ENCODE measurements around the gene TMEM80. TPM values are rescaled to one million over a fixed set of nuclear protein-coding genes. Genes with fewer than 3 reads are reported as not detected.
A peak's percentile ranks its signal among the peaks of the same experiment; 100 is the strongest.

Gene TMEM80
- total and polyA plus RNA-seq, 9 of the 15 experiments (the other 6 are each of a cell fraction or from before 2014, with no cell fraction given), result 5.1 to 30.1 (median 12.4) TPM

GRCh38 chr11:746289-747157 is 50.9 kb downstream of the TMEM80 start (continued):
- TF ChIP-seq NR0B1 (IDR thresholded peaks at IDR 0.05; ENCODE audit: partially characterized antibody) (no peak), PYGO2 (tag; IDR thresholded peaks at IDR 0.05) (no peak), WHSC1 (IDR thresholded peaks at IDR 0.05; ENCODE audit: low read length) (no peak), MEIS2 (IDR thresholded peaks at IDR 0.05; ENCODE audit: partially characterized antibody) (no peak), SMAD3 (CRISPR knock-in tag; conservative IDR thresholded peaks at IDR 0.05) (no peak), ZC3H4 (CRISPR knock-in tag; IDR thresholded peaks at IDR 0.05; ENCODE audit: borderline replicate concordance) (0 out of 2 replicates have a peak, but pooled peaks have one; percentile 38), ZFPM2 (CRISPR knock-in tag; IDR thresholded peaks at IDR 0.05) (no peak), RBBP5 (IDR thresholded peaks at IDR 0.05; ENCODE audit: borderline replicate concordance, insufficient read depth, low read length, poor library complexity, severe bottlenecking) (no peak), ZBTB8A (IDR thresholded peaks at IDR 0.05; ENCODE audit: partially characterized antibody) (no peak), PML (IDR thresholded peaks at IDR 0.05; ENCODE audit: low read length) (0 out of 2 replicates have a peak, but pooled peaks have one; percentile 2), CCAR2 (IDR thresholded peaks at IDR 0.05; ENCODE audit: low read depth, low read length) (no peak), GMEB1 (CRISPR knock-in tag; IDR thresholded peaks at IDR 0.05) (no peak), MTA3 (IDR thresholded peaks at IDR 0.05; ENCODE audit: borderline replicate concordance) (no peak), NFE2L1 (tag; IDR thresholded peaks at IDR 0.05; ENCODE audit: borderline replicate concordance, low read depth) (no peak), NFATC3 (IDR thresholded peaks at IDR 0.05) (no peak), TBP (optimal IDR thresholded peaks at IDR 0.05; ENCODE audit: low read depth, low read length) (no peak), ZNF217 (CRISPR knock-in tag; IDR thresholded peaks at IDR 0.05) (no peak), TCF7L2 (IDR thresholded peaks at IDR 0.05; ENCODE audit: low read depth, low read length) (no peak), CGGBP1 (CRISPR knock-in tag; IDR thresholded peaks at IDR 0.05) (no peak)
- TF ChIP-seq, protein P1, sequence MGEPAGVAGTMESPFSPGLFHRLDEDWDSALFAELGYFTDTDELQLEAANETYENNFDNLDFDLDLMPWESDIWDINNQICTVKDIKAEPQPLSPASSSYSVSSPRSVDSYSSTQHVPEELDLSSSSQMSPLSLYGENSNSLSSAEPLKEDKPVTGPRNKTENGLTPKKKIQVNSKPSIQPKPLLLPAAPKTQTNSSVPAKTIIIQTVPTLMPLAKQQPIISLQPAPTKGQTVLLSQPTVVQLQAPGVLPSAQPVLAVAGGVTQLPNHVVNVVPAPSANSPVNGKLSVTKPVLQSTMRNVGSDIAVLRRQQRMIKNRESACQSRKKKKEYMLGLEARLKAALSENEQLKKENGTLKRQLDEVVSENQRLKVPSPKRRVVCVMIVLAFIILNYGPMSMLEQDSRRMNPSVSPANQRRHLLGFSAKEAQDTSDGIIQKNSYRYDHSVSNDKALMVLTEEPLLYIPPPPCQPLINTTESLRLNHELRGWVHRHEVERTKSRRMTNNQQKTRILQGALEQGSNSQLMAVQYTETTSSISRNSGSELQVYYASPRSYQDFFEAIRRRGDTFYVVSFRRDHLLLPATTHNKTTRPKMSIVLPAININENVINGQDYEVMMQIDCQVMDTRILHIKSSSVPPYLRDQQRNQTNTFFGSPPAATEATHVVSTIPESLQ (CRISPR knock-in tag; IDR thresholded peaks at IDR 0.05), result no peak; the same call in 1 of the 2 replicates
- TF ChIP-seq, protein P2, sequence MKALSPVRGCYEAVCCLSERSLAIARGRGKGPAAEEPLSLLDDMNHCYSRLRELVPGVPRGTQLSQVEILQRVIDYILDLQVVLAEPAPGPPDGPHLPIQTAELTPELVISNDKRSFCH (CRISPR knock-in tag; IDR thresholded peaks at IDR 0.05), result no peak
- TF ChIP-seq, protein P2 (tag; IDR thresholded peaks at IDR 0.05), result no peak
